ENCODE measurements around the gene PLB1. TPM values are rescaled to one million over a fixed set of nuclear protein-coding genes. Genes with fewer than 3 reads are reported as not detected.

The PLB1 gene
- total RNA-seq, 4 donors from 2014 or later = 6.3 to 15.4 (median 10.9) TPM

DNA sequence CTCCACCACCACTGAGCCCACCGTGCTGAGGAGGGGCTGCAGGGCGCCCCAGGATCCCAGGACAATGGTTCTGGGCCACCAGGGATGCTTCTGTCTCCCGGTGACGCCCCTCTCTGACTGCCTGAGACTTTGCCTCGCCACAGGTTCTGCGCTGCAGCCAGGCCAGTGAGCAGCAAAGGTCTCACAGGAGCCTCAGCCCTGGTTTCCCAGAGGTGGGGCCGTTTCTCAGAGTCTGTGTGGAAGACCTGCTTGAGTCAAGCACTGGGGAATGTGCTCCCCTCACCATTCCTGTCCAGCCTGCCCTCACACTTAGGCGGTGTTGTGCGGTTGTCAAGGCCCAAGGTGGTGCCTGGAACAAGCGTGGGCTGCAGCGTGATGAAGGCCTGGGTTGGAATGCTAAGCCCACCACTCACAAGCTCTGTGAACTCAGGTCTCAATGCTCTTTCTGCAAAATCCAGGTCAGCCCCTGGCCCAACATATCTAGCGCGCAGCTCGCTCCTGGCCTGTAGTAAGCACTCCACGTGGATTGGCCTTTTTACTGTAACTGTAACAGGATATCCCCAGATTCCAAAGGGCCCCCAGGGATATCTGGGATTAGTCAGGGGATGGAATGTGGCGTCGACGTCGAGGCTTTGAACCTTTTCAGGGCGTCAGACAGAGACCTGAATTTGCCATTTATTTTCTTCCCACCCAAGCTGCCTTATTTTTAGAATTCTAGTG is 47.6 kb downstream of the PLB1 start:
- DNase-seq (ENCODE audit: low spot score) = no peak
- no peak for ATAC-seq (ENCODE audit: low FRiP score)
- TF ChIP-seq, protein P1, sequence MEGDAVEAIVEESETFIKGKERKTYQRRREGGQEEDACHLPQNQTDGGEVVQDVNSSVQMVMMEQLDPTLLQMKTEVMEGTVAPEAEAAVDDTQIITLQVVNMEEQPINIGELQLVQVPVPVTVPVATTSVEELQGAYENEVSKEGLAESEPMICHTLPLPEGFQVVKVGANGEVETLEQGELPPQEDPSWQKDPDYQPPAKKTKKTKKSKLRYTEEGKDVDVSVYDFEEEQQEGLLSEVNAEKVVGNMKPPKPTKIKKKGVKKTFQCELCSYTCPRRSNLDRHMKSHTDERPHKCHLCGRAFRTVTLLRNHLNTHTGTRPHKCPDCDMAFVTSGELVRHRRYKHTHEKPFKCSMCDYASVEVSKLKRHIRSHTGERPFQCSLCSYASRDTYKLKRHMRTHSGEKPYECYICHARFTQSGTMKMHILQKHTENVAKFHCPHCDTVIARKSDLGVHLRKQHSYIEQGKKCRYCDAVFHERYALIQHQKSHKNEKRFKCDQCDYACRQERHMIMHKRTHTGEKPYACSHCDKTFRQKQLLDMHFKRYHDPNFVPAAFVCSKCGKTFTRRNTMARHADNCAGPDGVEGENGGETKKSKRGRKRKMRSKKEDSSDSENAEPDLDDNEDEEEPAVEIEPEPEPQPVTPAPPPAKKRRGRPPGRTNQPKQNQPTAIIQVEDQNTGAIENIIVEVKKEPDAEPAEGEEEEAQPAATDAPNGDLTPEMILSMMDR (IDR thresholded peaks at IDR 0.05) = no peak

DNA sequence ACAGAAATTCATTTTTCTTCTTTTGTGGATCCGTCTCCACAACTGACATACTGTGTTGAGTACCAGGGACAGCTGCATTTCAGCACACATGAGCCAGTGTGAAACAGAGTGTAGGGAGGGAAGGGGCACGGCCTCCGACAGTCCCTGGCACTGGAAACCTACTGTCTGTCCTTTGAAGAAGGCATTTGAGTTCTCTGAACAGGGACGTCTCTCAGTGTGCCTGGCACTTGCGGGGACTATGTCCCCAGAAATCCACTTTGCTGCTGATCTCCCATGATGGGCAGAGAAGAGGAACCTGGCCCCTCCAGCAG is 48.1 kb downstream of the PLB1 start:
- ATAC-seq (ENCODE audit: low FRiP score) (no peak), DNase-seq (ENCODE audit: low spot score) (no peak)
- TF ChIP-seq, protein P1 (IDR thresholded peaks at IDR 0.05) = no peak

DNA sequence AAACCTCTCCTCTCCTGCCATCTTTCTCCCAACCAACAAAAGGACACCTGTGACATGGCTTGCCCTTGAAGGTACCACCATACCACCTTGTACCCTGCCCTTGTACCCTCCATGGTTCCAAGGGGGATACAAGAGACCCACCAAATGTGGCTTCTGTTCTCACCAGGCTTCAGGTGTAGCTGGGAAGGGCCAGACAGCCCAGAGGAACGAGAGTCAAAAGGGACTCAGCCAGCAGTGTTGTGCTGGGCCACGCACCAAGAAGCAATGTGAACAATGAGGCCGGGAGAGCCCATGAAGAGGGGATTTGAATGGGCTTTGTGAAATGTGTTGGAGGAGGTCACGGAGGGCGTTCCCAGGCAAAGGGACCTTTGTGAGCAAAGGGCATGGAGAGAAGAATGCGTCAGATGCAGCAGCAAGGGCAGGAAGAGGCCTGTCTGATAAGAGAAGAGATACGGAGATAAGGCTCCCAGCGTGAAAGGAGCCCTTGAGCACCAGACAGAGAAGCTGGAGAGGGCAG is 48.6 kb downstream of the PLB1 start:
- ATAC-seq (ENCODE audit: low FRiP score) (no peak), DNase-seq (ENCODE audit: low spot score) (no peak)
- TF ChIP-seq, protein P1 (IDR thresholded peaks at IDR 0.05) = no peak

DNA sequence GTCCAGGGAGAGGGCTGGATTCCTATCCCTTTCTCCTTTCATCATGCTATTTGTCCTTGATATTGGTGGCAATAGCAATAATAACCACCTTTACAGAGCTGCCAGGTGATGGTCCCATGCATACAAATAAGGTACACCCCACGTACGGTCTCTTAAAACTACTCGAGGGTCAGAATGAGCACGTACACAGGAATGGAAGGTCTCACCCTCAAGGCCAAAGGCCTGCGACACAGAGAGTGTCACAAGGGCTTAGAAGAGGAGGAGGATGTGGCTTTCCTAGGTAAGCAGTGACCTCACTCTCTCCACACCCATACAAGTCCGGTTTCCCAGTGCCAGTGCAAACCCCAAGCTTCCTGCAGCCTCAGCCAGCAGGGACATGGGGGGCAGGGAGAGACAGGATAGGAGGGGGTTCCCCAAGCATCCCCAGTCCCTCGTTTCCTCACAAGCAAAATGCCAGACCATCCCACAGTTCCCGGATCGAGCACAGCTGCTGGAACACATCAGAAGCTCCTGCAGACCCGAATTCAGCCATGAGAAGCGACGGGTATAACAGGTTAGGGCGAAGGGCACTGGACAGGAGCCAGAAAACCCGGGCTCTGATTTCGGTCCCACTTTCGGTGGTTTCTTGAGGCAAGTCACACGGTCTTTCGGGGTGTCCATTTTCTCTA is 49.2 kb downstream of the PLB1 start:
- TF ChIP-seq, protein P1 (IDR thresholded peaks at IDR 0.05) = no peak
- ATAC-seq (ENCODE audit: low FRiP score) = no peak
- DNase-seq (ENCODE audit: low spot score) = no peak

DNA sequence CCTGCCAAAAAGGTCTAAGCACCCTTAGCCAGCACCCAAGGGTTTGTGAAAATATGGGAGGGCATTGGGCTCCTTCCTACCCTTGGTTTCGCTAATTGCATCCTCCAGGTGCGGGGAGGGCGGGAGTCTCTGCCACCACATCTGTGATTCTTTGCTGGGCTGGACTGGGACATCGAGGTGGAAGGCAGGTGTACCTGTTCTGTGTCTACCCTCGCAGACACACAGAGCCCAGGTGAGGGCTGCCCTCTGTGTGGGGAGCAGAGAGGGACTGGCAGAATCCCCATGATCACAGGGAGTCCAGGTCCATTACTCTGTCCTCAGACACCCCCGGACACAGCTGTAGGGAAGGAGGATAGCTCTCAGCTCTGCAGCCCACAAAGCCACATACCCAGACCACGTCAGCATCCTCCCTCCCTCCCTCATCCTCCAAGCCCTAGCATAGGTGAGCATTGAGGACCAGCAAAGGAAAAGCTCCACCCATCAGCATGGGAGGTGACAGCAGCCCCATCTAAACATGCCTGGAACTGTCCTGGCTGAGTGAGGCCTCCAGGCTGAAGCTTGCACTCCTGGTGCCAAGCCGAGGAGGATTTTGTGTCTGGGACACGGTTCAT is 49.8 kb downstream of the PLB1 start:
- DNase-seq (ENCODE audit: low spot score) (no peak), ATAC-seq (ENCODE audit: low FRiP score) (peak; percentile 19)
- TF ChIP-seq, protein P1 (IDR thresholded peaks at IDR 0.05) = no peak

DNA sequence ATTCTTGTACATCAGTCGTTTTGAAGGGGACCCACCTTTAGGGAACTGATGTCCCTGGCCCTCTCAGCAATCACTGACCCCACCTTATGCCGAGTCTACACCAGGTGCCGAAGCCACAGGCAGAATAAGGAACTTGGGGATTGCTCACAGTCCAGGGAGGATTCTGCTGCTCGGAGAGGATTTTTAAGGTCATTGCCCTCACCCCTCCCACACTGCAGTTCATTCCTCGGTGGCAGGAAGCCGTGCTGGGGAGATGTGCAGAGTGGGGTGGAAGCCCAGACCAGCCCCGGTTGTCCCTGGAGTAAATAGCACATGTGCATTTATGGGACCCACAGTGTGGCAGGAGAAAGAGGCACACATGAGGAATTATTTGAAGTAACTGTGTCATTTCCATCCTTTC is 50.4 kb downstream of the PLB1 start:
- DNase-seq (ENCODE audit: low spot score) (no peak), ATAC-seq (ENCODE audit: low FRiP score) (peak; percentile 35)
- TF ChIP-seq, protein P1 (IDR thresholded peaks at IDR 0.05) = no peak

Measured in omental fat pad (tissue), 4 donors.